DND-41 (cell line): Measurements from ENCODE around the gene EBLN2.

Experiments used
- ATAC-seq: fragments of 200-7000 bp; cut with Tn5 transposase; 3 replicates; pipeline ENCODE4 v1.9.1; 2021; ENCODE audit warnings: low read depth; ENCODE audit not compliant: insufficient read depth
- DNase-seq: peaks from one replicate; pipeline ENCODE4 v3.0.0-alpha.2; 2020
- H2AFZ ChIP-seq: 2 replicates; pipeline ENCODE4 v1.6.0; 2012; ENCODE audit warnings: low read depth, low read length
- H3K27ac ChIP-seq: 2 replicates; pipeline ENCODE4 v1.5.1; 2012; ENCODE audit warnings: low read length, inconsistent platforms
- H3K27me3 ChIP-seq: fragments of 200-600 bp; sonication (generic); 2 replicates; pipeline ENCODE4 v1.6.0; 2012; ENCODE audit warnings: low read length, mild to moderate bottlenecking, inconsistent platforms; ENCODE audit not compliant: insufficient read depth, poor library complexity
- H3K36me3 ChIP-seq: 2 replicates; pipeline ENCODE4 v1.5.1; 2012; ENCODE audit warnings: low read length, inconsistent platforms; ENCODE audit not compliant: insufficient read depth
- H3K4me1 ChIP-seq: 2 replicates; pipeline ENCODE4 v1.5.1; 2012; ENCODE audit warnings: mild to moderate bottlenecking, low read length; ENCODE audit not compliant: insufficient read depth
- H3K4me2 ChIP-seq: 2 replicates; pipeline ENCODE4 v1.6.0; 2012; ENCODE audit warnings: mild to moderate bottlenecking, moderate library complexity, low read length, inconsistent platforms; ENCODE audit not compliant: insufficient read depth
- H3K4me3 ChIP-seq, 2 experiments: fragments of 200-600 bp in 1 of 2; shearing (Covaris generic) in 1 of 2; 2 replicates each; pipeline ENCODE4 v1.5.1; 2012 to 2016; ENCODE audit warnings: inconsistent platforms in 2 of 2, low read length in 2 of 2, mild to moderate bottlenecking in 2 of 2, low read depth in 1 of 2, moderate library complexity in 1 of 2
- H3K79me2 ChIP-seq: 2 replicates; pipeline ENCODE4 v1.6.0; 2012; ENCODE audit warnings: low read length, inconsistent platforms; ENCODE audit not compliant: insufficient read depth
- H3K9ac ChIP-seq: 2 replicates; pipeline ENCODE4 v1.6.0; 2012; ENCODE audit warnings: low read depth, mild to moderate bottlenecking, inconsistent platforms, low read length, moderate library complexity
- H3K9me3 ChIP-seq: 2 replicates; pipeline ENCODE4 v1.5.1; 2012; ENCODE audit warnings: low read length, moderate library complexity, mild to moderate bottlenecking, inconsistent platforms; ENCODE audit not compliant: insufficient read depth, severe bottlenecking
- H4K20me1 ChIP-seq: 2 replicates; pipeline ENCODE4 v1.6.0; 2012; ENCODE audit warnings: low read length; ENCODE audit not compliant: insufficient read depth
- EZH2 ChIP-seq: IDR thresholded peaks from 3 replicates; pipeline ENCODE4 v1.6.1; 2012; ENCODE audit warnings: borderline replicate concordance, low read depth, mild to moderate bottlenecking, moderate library complexity, low read length, inconsistent platforms; ENCODE audit not compliant: severe bottlenecking
- TF ChIP-seq, protein P1 (sequence below): IDR thresholded peaks from 2 replicates; pipeline ENCODE4 v1.5.1; 2012; ENCODE audit warnings: borderline replicate concordance, low read length, moderate library complexity, mild to moderate bottlenecking; ENCODE audit not compliant: poor library complexity, severe bottlenecking; ENCODE audit errors: extremely low read depth

Gene EBLN2

GRCh38 chr3:73021301-73021835 is 40.1 kb upstream of the EBLN2 start:
- peaks cover 86% of the 10 kb centered on the region for H4K20me1 ChIP-seq
- no peak for TF ChIP-seq EZH2
- TF ChIP-seq, protein P1, sequence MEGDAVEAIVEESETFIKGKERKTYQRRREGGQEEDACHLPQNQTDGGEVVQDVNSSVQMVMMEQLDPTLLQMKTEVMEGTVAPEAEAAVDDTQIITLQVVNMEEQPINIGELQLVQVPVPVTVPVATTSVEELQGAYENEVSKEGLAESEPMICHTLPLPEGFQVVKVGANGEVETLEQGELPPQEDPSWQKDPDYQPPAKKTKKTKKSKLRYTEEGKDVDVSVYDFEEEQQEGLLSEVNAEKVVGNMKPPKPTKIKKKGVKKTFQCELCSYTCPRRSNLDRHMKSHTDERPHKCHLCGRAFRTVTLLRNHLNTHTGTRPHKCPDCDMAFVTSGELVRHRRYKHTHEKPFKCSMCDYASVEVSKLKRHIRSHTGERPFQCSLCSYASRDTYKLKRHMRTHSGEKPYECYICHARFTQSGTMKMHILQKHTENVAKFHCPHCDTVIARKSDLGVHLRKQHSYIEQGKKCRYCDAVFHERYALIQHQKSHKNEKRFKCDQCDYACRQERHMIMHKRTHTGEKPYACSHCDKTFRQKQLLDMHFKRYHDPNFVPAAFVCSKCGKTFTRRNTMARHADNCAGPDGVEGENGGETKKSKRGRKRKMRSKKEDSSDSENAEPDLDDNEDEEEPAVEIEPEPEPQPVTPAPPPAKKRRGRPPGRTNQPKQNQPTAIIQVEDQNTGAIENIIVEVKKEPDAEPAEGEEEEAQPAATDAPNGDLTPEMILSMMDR, result no peak

DNA sequence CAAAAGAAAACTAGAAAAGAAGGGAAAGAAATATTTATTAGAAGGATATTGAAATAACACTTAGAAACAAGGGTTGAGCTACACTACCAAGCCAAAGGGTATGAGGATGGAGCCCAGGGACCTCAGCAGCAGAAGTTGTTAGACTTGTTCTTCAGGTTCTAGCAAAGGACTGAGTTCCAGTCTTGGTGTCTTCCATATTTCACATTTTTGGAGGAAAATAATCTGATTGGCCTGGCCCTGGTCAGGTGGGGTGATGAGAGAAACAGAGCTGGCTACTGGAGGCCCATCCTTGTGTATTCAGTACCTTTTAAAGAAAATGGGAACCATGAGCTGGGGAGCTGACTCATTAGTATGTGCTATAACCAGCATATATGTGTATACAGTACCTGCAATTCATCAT is 36.6 kb upstream of the EBLN2 start:
- Histone ChIP-seq H3K4me3 (no peak overlapping the region), H3K27ac (no peak overlapping the region), H3K36me3 (peaks cover 32% of the 10 kb centered on the region), H3K4me1 (0 out of 2 replicates have a peak, but pooled peaks cover 2% of the 10 kb centered on the region), H3K9me3 (no peaks in the 10 kb centered on the region), H3K9ac (no peak overlapping the region), H2AFZ (no peak overlapping the region), H3K27me3 (no peaks in the 10 kb centered on the region), H3K4me2 (no peak overlapping the region), H3K79me2 (peaks cover 100% of the 10 kb centered on the region), H4K20me1 (peaks cover 89% of the 10 kb centered on the region)
- ATAC-seq (no peak), DNase-seq (no peak)
- TF ChIP-seq, protein P1, result no peak
- no peak for TF ChIP-seq EZH2

More at GRCh38 chr3:73021301-73021835, 40.1 kb upstream of the EBLN2 start:
- Histone ChIP-seq H3K36me3 (peaks cover 23% of the 10 kb centered on the region), H3K4me1 (0 out of 2 replicates have a peak, but pooled peaks cover 3% of the 10 kb centered on the region), H3K9me3 (no peaks in the 10 kb centered on the region), H3K4me3 (no peak overlapping the region), H3K9ac (no peak overlapping the region), H3K27me3 (no peaks in the 10 kb centered on the region), H3K4me2 (no peak overlapping the region), H3K27ac (no peak overlapping the region), H2AFZ (no peak overlapping the region), H3K79me2 (peaks cover 99% of the 10 kb centered on the region)
- ATAC-seq (no peak), DNase-seq (no peak)

GRCh38 chr3:73026111-73026759 is 35.2 kb upstream of the EBLN2 start:
- TF ChIP-seq EZH2, result no peak
- TF ChIP-seq, protein P1, result no peak
- H3K79me2 ChIP-seq, result peaks cover 100% of the 10 kb centered on the region

GRCh38 chr3:73026760-73027113 is 34.7 kb upstream of the EBLN2 start:
- Histone ChIP-seq H3K27me3 (no peaks in the 10 kb centered on the region), H3K9me3 (no peaks in the 10 kb centered on the region), H3K36me3 (peaks cover 37% of the 10 kb centered on the region), H3K4me1 (0 out of 2 replicates have a peak, but pooled peaks cover 2% of the 10 kb centered on the region), H3K79me2 (peaks cover 100% of the 10 kb centered on the region), H3K4me2 (no peak overlapping the region), H3K27ac (no peak overlapping the region), H4K20me1 (peaks cover 92% of the 10 kb centered on the region), H3K4me3 (no peak overlapping the region), H2AFZ (no peak overlapping the region), H3K9ac (no peak overlapping the region)
- TF ChIP-seq EZH2, result no peak
- TF ChIP-seq, protein P1, result no peak
- DNase-seq (no peak), ATAC-seq (no peak)

More at GRCh38 chr3:73026111-73026759, 35.2 kb upstream of the EBLN2 start:
- no peak overlapping the region for H3K4me3 ChIP-seq
- H3K27me3 ChIP-seq, result no peaks in the 10 kb centered on the region
- peaks cover 34% of the 10 kb centered on the region for H3K36me3 ChIP-seq
- 0 out of 2 replicates have a peak, but pooled peaks cover 2% of the 10 kb centered on the region for H3K4me1 ChIP-seq
- no peak overlapping the region for H2AFZ ChIP-seq
- H3K27ac ChIP-seq, result no peak overlapping the region
- no peak overlapping the region for H3K4me2 ChIP-seq
- no peak overlapping the region for H3K9ac ChIP-seq
- H3K9me3 ChIP-seq, result no peaks in the 10 kb centered on the region
- no peak for DNase-seq
- no peak for ATAC-seq
- H4K20me1 ChIP-seq, result peaks cover 91% of the 10 kb centered on the region
